Activated CD4-positive, alpha-beta memory T cell treated with anti-CD3 and anti-CD28 coated beads for 36 hours (primary cell): Measurements from ENCODE around the gene RNF26. TPM values are rescaled to one million over a fixed set of nuclear protein-coding genes. Genes with fewer than 3 reads are reported as not detected.
"Not testable (repeated sequence)": the region's sequence is repeated elsewhere in the genome, so short reads cannot be mapped to it uniquely, and the experiment has no call there.

Experiments
- CTCF ChIA-PET: fragments of 350-600 bp; sonication (Branson Sonifier 250); formaldehyde crosslinking; loops from one replicate; lab custom pipeline; 2021; ENCODE audit warnings: antibody characterized with exemption, inconsistent platforms; lab: Charles Lee
- POLR2A ChIA-PET: fragments of 350-600 bp; sonication (Branson Sonifier 250); formaldehyde crosslinking; loops from one replicate; lab custom pipeline; 2021; ENCODE audit warnings: antibody characterized with exemption; lab: Charles Lee
- DNase-seq: peaks from one replicate; pipeline ENCODE4 v3.0.0-alpha.2; 2020
- H3K27ac Mint-ChIP-seq: one replicate; pipeline ENCODE4 v1.8.0; 2021; ENCODE audit warnings: mixed read lengths
- H3K27me3 Mint-ChIP-seq: one replicate; pipeline ENCODE4 v1.8.0; 2021; ENCODE audit warnings: mixed read lengths
- H3K36me3 Mint-ChIP-seq: one replicate; pipeline ENCODE4 v1.8.0; 2021; ENCODE audit warnings: mixed read lengths
- H3K4me1 Mint-ChIP-seq: one replicate; pipeline ENCODE4 v1.8.0; 2021; ENCODE audit warnings: low read depth, mixed read lengths
- H3K4me3 Mint-ChIP-seq: one replicate; pipeline ENCODE4 v1.8.0; 2021; ENCODE audit warnings: mild to moderate bottlenecking, mixed read lengths
- H3K9me3 Mint-ChIP-seq: one replicate; pipeline ENCODE4 v1.8.0; 2021; ENCODE audit warnings: mixed read lengths
- intact Hi-C: fragments of 100-400 bp; cut with micrococcal nuclease; formaldehyde crosslinking; loops from one replicate; pipeline ENCODE4 v1.15.1; 2023
- microRNA-seq: library from miRNA; unstranded; fragments of <30 nt; microRNA quantifications from one replicate; pipeline ENCODE4 v1.2.0, GENCODE V29; 2022; ENCODE audit warnings: borderline number of aligned reads, borderline microRNAs expressed, borderline replicate concordance
- total RNA-seq, 2 experiments: library from RNA; stranded (reverse); gene quantifications; one replicate each; pipeline ENCODE4 v1.2.3, GENCODE V29; 2021

Gene RNF26
- total RNA-seq, 2 experiments from 2014 or later, result 33.7 to 35.2 TPM

DNA sequence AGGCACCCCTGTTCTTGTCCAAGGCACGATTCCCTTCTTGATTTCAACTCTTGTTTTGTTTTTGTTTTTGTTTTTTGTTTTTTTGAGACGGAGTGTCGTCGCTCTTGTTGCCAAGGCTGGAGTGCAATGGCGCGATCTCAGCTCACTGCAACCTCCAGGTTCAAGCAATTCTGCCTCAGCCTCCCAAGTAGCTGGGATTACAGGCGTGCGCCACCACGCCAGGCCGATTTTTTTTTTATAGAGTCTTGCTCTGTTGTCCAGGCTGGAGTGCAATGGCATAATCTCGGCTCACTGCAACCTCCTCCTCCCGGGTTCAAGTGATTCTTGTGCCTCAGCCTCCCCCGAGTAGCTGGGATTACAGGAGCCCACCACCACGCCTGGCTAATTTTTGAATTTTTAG lies 48.2 kb downstream of the RNF26 start:
- H3K27me3 Mint-ChIP-seq, POLR2A ChIA-PET: not testable (repeated sequence)

DNA sequence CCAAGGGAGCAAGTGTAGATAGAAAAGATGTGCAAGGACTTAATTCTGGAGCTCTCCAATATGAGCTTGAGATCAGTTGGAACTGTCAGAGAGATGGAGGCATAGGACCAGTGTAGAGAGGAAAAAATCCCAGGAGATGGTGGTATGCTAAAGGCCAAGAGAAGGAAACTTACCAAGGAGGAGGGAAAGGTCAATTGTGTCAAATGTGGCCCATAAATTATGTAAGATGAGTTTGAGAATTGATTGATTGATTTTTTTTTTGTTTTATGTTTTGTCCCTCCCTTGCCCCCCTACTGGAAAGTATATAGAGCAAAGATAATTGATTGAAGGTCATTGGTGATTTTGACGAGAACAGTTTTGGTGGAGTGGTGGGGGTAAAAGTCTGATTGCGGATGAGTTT lies 50.0 kb downstream of the RNF26 start:
- no peaks in the 10 kb centered on the region for H3K27me3 Mint-ChIP-seq

More for the DNA sequence above, 48.2 kb downstream of the RNF26 start:
- not testable (repeated sequence) for H3K4me1 Mint-ChIP-seq, H3K9me3 Mint-ChIP-seq, H3K36me3 Mint-ChIP-seq, H3K27ac Mint-ChIP-seq, DNase-seq, H3K4me3 Mint-ChIP-seq
- intact Hi-C loops, result loop anchor here (10.0 kb wide), 1 partner anchor 92 kb away; no protein-coding TSS in a partner anchor
- CTCF ChIA-PET, result interaction anchor here (1.2 to 12.5 kb wide), 6 partner anchors 12 to 347 kb away, joined by 3 to 237 read pairs (median 40); partner anchors contain the start of gene NECTIN1

More for the DNA sequence above, 50.0 kb downstream of the RNF26 start:
- Mint-ChIP-seq H3K4me1 (peaks cover 10% of the 10 kb centered on the region), H3K9me3 (no peaks in the 10 kb centered on the region), H3K27ac (no peak overlapping the region), H3K36me3 (no peaks in the 10 kb centered on the region), H3K4me3 (no peak overlapping the region)
- intact Hi-C loops, result loop anchor here (10.0 kb wide), 1 partner anchor 90 kb away; no protein-coding TSS in a partner anchor
- CTCF ChIA-PET, result interaction anchor here (0.7 to 12.5 kb wide), 4 partner anchors 13 to 91 kb away, joined by 3 to 237 read pairs (median 28); no protein-coding TSS in a partner anchor
- no peak for DNase-seq
- POLR2A ChIA-PET, result no interaction called here

Small RNA genes lying within 50 kb of the gene (microRNA-seq; reads per million reads assigned to microRNA genes)
- not detected for gene MIR6756

Other genes starting within 250 kb of the RNF26 start
- 10 to 100 TPM; 31.2 to 33.8 TPM for gene HMBS, start 249.6 kb upstream of the RNF26 start, total RNA-seq
- 10 to 100 TPM; 64.4 to 66.9 TPM for gene DPAGT1, start 232.7 kb upstream of the RNF26 start, total RNA-seq
- 10 to 100 TPM; 23.6 to 25.2 TPM for gene C2CD2L, start 227.2 kb upstream of the RNF26 start, total RNA-seq
- 10 to 100 TPM; 22.3 to 24.3 TPM for gene HINFP, start 212.9 kb upstream of the RNF26 start, total RNA-seq
- not detected for gene ABCG4, start 185.5 kb upstream of the RNF26 start, total RNA-seq
- 10 to 100 TPM; 18.4 to 18.7 TPM for gene NLRX1, start 165.8 kb upstream of the RNF26 start, total RNA-seq
- under 1 TPM in 1 of 2 experiments, not detected in 1; 0.36 TPM for gene NHERF4, start 149.1 kb upstream of the RNF26 start, total RNA-seq
- gene CBL, start 128.2 kb upstream of the RNF26 start, total RNA-seq, result 10 to 100 TPM; 30.8 to 31.2 TPM
- gene MCAM, start 17.4 kb upstream of the RNF26 start, total RNA-seq, result 1 to 10 TPM; 6.9 to 8.2 TPM
- not detected for gene C1QTNF5, start 6.4 kb downstream of the RNF26 start, total RNA-seq
- not detected for gene MFRP, start 12.2 kb downstream of the RNF26 start, total RNA-seq
- 1 to 10 TPM; 1.4 to 2.2 TPM for gene USP2, start 47.2 kb downstream of the RNF26 start, total RNA-seq
- 1 to 10 TPM; 5.4 to 6.9 TPM for gene THY1, start 88.6 kb downstream of the RNF26 start, total RNA-seq